Endothelial cell (in vitro differentiated cells): Measurements from ENCODE around the gene DNASE2B. TPM values are rescaled to one million over a fixed set of nuclear protein-coding genes. Genes with fewer than 3 reads are reported as not detected.

Experiments used
- DNase-seq: peaks from one replicate; pipeline ENCODE4 v3.0.0; 2021; ENCODE audit warnings: low spot score
- H3K27ac Mint-ChIP-seq: one replicate; pipeline ENCODE4 v1.8.0; 2021; ENCODE audit warnings: mixed read lengths, inconsistent platforms; ENCODE audit not compliant: unreplicated experiment
- H3K27me3 Mint-ChIP-seq: one replicate; pipeline ENCODE4 v1.8.0; 2021; ENCODE audit warnings: mild to moderate bottlenecking, moderate library complexity, mixed read lengths, inconsistent platforms; ENCODE audit not compliant: unreplicated experiment
- H3K36me3 Mint-ChIP-seq: one replicate; pipeline ENCODE4 v1.8.0; 2021; ENCODE audit warnings: mild to moderate bottlenecking, low read depth, mixed read lengths, inconsistent platforms; ENCODE audit not compliant: unreplicated experiment
- H3K4me1 Mint-ChIP-seq: one replicate; pipeline ENCODE4 v1.8.0; 2021; ENCODE audit warnings: mild to moderate bottlenecking, mixed read lengths, inconsistent platforms; ENCODE audit not compliant: unreplicated experiment
- H3K4me3 Mint-ChIP-seq: one replicate; pipeline ENCODE4 v1.8.0; 2021; ENCODE audit warnings: mild to moderate bottlenecking, mixed read lengths, inconsistent platforms; ENCODE audit not compliant: unreplicated experiment
- H3K9me3 Mint-ChIP-seq: one replicate; pipeline ENCODE4 v1.8.0; 2021; ENCODE audit warnings: mixed read lengths, inconsistent platforms; ENCODE audit not compliant: unreplicated experiment
- CTCF ChIP-seq: fragments of 200-600 bp; sonication (generic); IDR thresholded peaks from one replicate; pipeline ENCODE4 v1.5.0; 2021; ENCODE audit warnings: antibody characterized with exemption; ENCODE audit not compliant: unreplicated experiment
- total RNA-seq: library from RNA; stranded (reverse); fragmentation: NEBNext Ultra II Directional; extraction: Animal tissue kit (Norgen Biotek cat#: 25700); gene quantifications from one replicate; pipeline ENCODE4 v1.2.1, GENCODE V29; 2021; ENCODE audit not compliant: unreplicated experiment

DNASE2B gene
- total RNA-seq, 1 donor from 2014 or later = not detected

- H3K9me3 Mint-ChIP-seq = no peaks in the 10 kb centered on the region
- DNase-seq = no peak
- no peaks in the 10 kb centered on the region for H3K36me3 Mint-ChIP-seq
- no peak for TF ChIP-seq CTCF
- no peaks in the 10 kb centered on the region for H3K4me1 Mint-ChIP-seq
- no peaks in the 10 kb centered on the region for H3K27me3 Mint-ChIP-seq
- no peak overlapping the region for H3K4me3 Mint-ChIP-seq
- H3K27ac Mint-ChIP-seq = no peak overlapping the region
These were observed 45.8 kb upstream of the DNASE2B start for GRCh38 chr1:84352298-84353106.

GRCh38 chr1:84353695-84354094, 44.6 kb upstream of the DNASE2B start:
- no peaks in the 10 kb centered on the region for H3K4me1 Mint-ChIP-seq
- H3K27ac Mint-ChIP-seq = no peak overlapping the region

GRCh38 chr1:84355556-84355955, 42.7 kb upstream of the DNASE2B start:
- Mint-ChIP-seq H3K4me1 (no peaks in the 10 kb centered on the region), H3K36me3 (no peaks in the 10 kb centered on the region), H3K9me3 (no peaks in the 10 kb centered on the region), H3K4me3 (no peak overlapping the region), H3K27me3 (peaks cover 2% of the 10 kb centered on the region), H3K27ac (no peak overlapping the region)
- no peak for TF ChIP-seq CTCF
- DNase-seq = no peak

More at GRCh38 chr1:84353695-84354094, 44.6 kb upstream of the DNASE2B start:
- no peak overlapping the region for H3K4me3 Mint-ChIP-seq
- no peaks in the 10 kb centered on the region for H3K36me3 Mint-ChIP-seq
- TF ChIP-seq CTCF = no peak
- no peak for DNase-seq
- no peaks in the 10 kb centered on the region for H3K9me3 Mint-ChIP-seq
- H3K27me3 Mint-ChIP-seq = no peaks in the 10 kb centered on the region

- H3K4me3 Mint-ChIP-seq = no peak overlapping the region
- H3K27ac Mint-ChIP-seq = no peak overlapping the region
- no peaks in the 10 kb centered on the region for H3K36me3 Mint-ChIP-seq
- H3K4me1 Mint-ChIP-seq = no peaks in the 10 kb centered on the region
- peaks cover 2% of the 10 kb centered on the region for H3K27me3 Mint-ChIP-seq
- no peaks in the 10 kb centered on the region for H3K9me3 Mint-ChIP-seq
- TF ChIP-seq CTCF = no peak
- DNase-seq = no peak
These were observed 41.4 kb upstream of the DNASE2B start for GRCh38 chr1:84356881-84357280.

GRCh38 chr1:84358695-84359094, 39.6 kb upstream of the DNASE2B start:
- Mint-ChIP-seq H3K27me3 (peaks cover 2% of the 10 kb centered on the region), H3K27ac (no peak overlapping the region), H3K4me3 (no peak overlapping the region), H3K9me3 (no peaks in the 10 kb centered on the region), H3K4me1 (peaks cover 4% of the 10 kb centered on the region), H3K36me3 (no peaks in the 10 kb centered on the region)
- no peak for TF ChIP-seq CTCF
- DNase-seq = no peak
